CD4-positive, alpha-beta T cell (primary cell): ENCODE data around the gene ABCA6. TPM values are rescaled to one million over a fixed set of nuclear protein-coding genes. Genes with fewer than 3 reads are reported as not detected.

ENCODE experiments used
- ATAC-seq: fragments of 200-7000 bp; cut with Tn5 transposase; one replicate; pipeline ENCODE4 v1.10.0; 2022; ENCODE audit warnings: mild to moderate bottlenecking; ENCODE audit not compliant: poor library complexity
- CTCF ChIA-PET: fragments of 350-600 bp; sonication (Branson Sonifier 250); formaldehyde crosslinking; loops from one replicate; lab custom pipeline; 2021; ENCODE audit warnings: antibody characterized with exemption, inconsistent platforms; lab: Charles Lee
- POLR2A ChIA-PET: fragments of 350-600 bp; sonication (Branson Sonifier 250); formaldehyde crosslinking; loops from one replicate; lab custom pipeline; 2021; ENCODE audit warnings: antibody characterized with exemption, inconsistent platforms; lab: Charles Lee
- DNase-seq, 14 experiments: peaks; one replicate each; pipeline ENCODE4 v3.0.0-alpha.2; 2013 to 2020; ENCODE audit warnings: mixed read lengths in 2 of 14
- H3K27ac ChIP-seq, 2 donors: one replicate each; pipeline versions ENCODE4 v1.5.1 to v1.7.0; 2013; ENCODE audit warnings: low read length in 2 of 2, low read depth in 1 of 2, mild to moderate bottlenecking in 1 of 2
- H3K27me3 ChIP-seq, 2 experiments: 1 replicate in 1 of 2; 2 replicates in 1 of 2; pipeline versions ENCODE4 v1.6.1 to v1.7.0; 2013; ENCODE audit warnings: low read length in 2 of 2, control low read depth in 1 of 2, mild to moderate bottlenecking in 1 of 2, moderate library complexity in 1 of 2; ENCODE audit not compliant: insufficient read depth in 2 of 2, control insufficient read depth in 1 of 2
- H3K36me3 ChIP-seq: one replicate; pipeline ENCODE4 v1.6.1; 2013; ENCODE audit warnings: low read length, control low read depth; ENCODE audit not compliant: insufficient read depth
- H3K4me1 ChIP-seq: one replicate; pipeline ENCODE4 v1.6.1; 2013; ENCODE audit warnings: low read length, control low read depth; ENCODE audit not compliant: insufficient read depth
- H3K4me3 ChIP-seq: one replicate; pipeline ENCODE4 v1.5.1; 2013; ENCODE audit warnings: mild to moderate bottlenecking, low read length, moderate library complexity
- H3K9me3 ChIP-seq, 2 experiments: 1 replicate in 1 of 2; 2 replicates in 1 of 2; pipeline versions ENCODE4 v1.6.1 to v1.7.0; 2013; ENCODE audit warnings: low read length in 2 of 2, mild to moderate bottlenecking in 2 of 2, control low read depth in 1 of 2, moderate library complexity in 1 of 2; ENCODE audit not compliant: control insufficient read depth in 1 of 2, insufficient read depth in 1 of 2
- H3K27ac Mint-ChIP-seq: one replicate; pipeline ENCODE4 v1.8.0; 2020; ENCODE audit warnings: mixed read lengths
- H3K27me3 Mint-ChIP-seq: one replicate; pipeline ENCODE4 v1.8.0; 2021; ENCODE audit warnings: mixed read lengths
- H3K36me3 Mint-ChIP-seq: one replicate; pipeline ENCODE4 v1.8.0; 2021; ENCODE audit warnings: low read depth, mixed read lengths
- H3K4me1 Mint-ChIP-seq: one replicate; pipeline ENCODE4 v1.8.0; 2021; ENCODE audit warnings: low read depth, mixed read lengths
- H3K4me3 Mint-ChIP-seq: one replicate; pipeline ENCODE4 v1.8.0; 2020; ENCODE audit warnings: mild to moderate bottlenecking, mixed read lengths
- H3K9me3 Mint-ChIP-seq: one replicate; pipeline ENCODE4 v1.8.0; 2020; ENCODE audit warnings: mixed read lengths
- CTCF ChIP-seq: fragments of 200-600 bp; IDR thresholded peaks from one replicate; pipeline ENCODE4 v1.8.0; 2022; ENCODE audit warnings: antibody characterized with exemption, mild to moderate bottlenecking
- intact Hi-C, 2 experiments: fragments of 100-400 bp; cut with DNase I in 1 of 2; cut with micrococcal nuclease in 1 of 2; formaldehyde crosslinking; loops; one replicate each; pipeline versions ENCODE4 v1.15.1 to v1.9.0; 2023 to 2025; cut with DNase I, micrococcal nuclease
- total RNA-seq, 174 experiments: library from RNA in 2 of 174; stranded (reverse) in 2 of 174; gene quantifications; one replicate each; pipeline ENCODE4 v1.2.3 and lab custom pipeline; 2021 to 2026

The ABCA6 gene
- total RNA-seq, 2 experiments from 2014 or later: 0.22 to 0.25 TPM

- no peaks in the 10 kb centered on the region for H3K27me3 ChIP-seq
- no peak overlapping the region for H3K4me3 ChIP-seq
- no peaks in the 10 kb centered on the region for H3K4me1 ChIP-seq
- Mint-ChIP-seq H3K36me3 (no peaks in the 10 kb centered on the region), H3K4me1 (no peaks in the 10 kb centered on the region), H3K27ac (no peak overlapping the region), H3K9me3 (no peaks in the 10 kb centered on the region), H3K27me3 (no peaks in the 10 kb centered on the region), H3K4me3 (no peak overlapping the region)
- intact Hi-C loops: no loop called here
- no peak overlapping the region for H3K27ac ChIP-seq
- ATAC-seq (no peak), DNase-seq (no peak)
- ChIA-PET CTCF (no interaction called here), POLR2A (no interaction called here)
- TF ChIP-seq CTCF: no peak
- no peaks in the 10 kb centered on the region for H3K36me3 ChIP-seq
- no peaks in the 10 kb centered on the region for H3K9me3 ChIP-seq
Measured at GRCh38 chr17:69105907-69106730, 35.6 kb downstream of the ABCA6 start.

GRCh38 chr17:69103557-69104233 lies 38.0 kb downstream of the ABCA6 start:
- Mint-ChIP-seq H3K36me3 (no peaks in the 10 kb centered on the region), H3K4me1 (no peaks in the 10 kb centered on the region), H3K27me3 (no peaks in the 10 kb centered on the region), H3K27ac (no peak overlapping the region), H3K9me3 (no peaks in the 10 kb centered on the region), H3K4me3 (no peak overlapping the region)
- no peak for TF ChIP-seq CTCF
- intact Hi-C loops: no loop called here
- Histone ChIP-seq H3K4me1 (no peaks in the 10 kb centered on the region), H3K4me3 (no peak overlapping the region), H3K36me3 (no peaks in the 10 kb centered on the region), H3K27me3 (no peaks in the 10 kb centered on the region), H3K9me3 (no peaks in the 10 kb centered on the region), H3K27ac (no peak overlapping the region)
- CTCF ChIA-PET: no interaction called here
- POLR2A ChIA-PET: no interaction called here
- DNase-seq: no peak
- ATAC-seq: no peak

GRCh38 chr17:69098625-69099024 lies 43.1 kb downstream of the ABCA6 start:
- no peak for DNase-seq
- H3K4me3 ChIP-seq: no peak overlapping the region
- ATAC-seq: no peak
- POLR2A ChIA-PET: no interaction called here
- CTCF ChIA-PET: no interaction called here
- H3K27me3 ChIP-seq: no peaks in the 10 kb centered on the region
- H3K36me3 Mint-ChIP-seq: no peaks in the 10 kb centered on the region
- H3K9me3 Mint-ChIP-seq: no peaks in the 10 kb centered on the region
- no peak for TF ChIP-seq CTCF
- no peaks in the 10 kb centered on the region for H3K4me1 ChIP-seq
- intact Hi-C loops: no loop called here
- H3K4me1 Mint-ChIP-seq: no peaks in the 10 kb centered on the region
- H3K27ac ChIP-seq: no peak overlapping the region
- no peak overlapping the region for H3K4me3 Mint-ChIP-seq
- no peaks in the 10 kb centered on the region for H3K36me3 ChIP-seq
- peaks cover 6% of the 10 kb centered on the region for H3K27me3 Mint-ChIP-seq
- H3K9me3 ChIP-seq: no peaks in the 10 kb centered on the region
- no peak overlapping the region for H3K27ac Mint-ChIP-seq
